Retinal pigment epithelial cell (primary cell): ENCODE measurements around the gene MIPOL1.

ENCODE experiments used
- DNase-seq: peaks from one replicate; pipeline ENCODE4 v3.0.0-alpha.2; 2010; ENCODE audit warnings: low read depth
- H3K4me3 ChIP-seq: 2 replicates; pipeline ENCODE4 v1.5.1; 2011; ENCODE audit warnings: mild to moderate bottlenecking, low read length, control low read depth, moderate library complexity
- CTCF ChIP-seq: conservative IDR thresholded peaks from 2 replicates; pipeline ENCODE4 v1.5.1; 2011; ENCODE audit warnings: low read depth, low read length, control low read depth, inconsistent platforms

MIPOL1 gene

DNA sequence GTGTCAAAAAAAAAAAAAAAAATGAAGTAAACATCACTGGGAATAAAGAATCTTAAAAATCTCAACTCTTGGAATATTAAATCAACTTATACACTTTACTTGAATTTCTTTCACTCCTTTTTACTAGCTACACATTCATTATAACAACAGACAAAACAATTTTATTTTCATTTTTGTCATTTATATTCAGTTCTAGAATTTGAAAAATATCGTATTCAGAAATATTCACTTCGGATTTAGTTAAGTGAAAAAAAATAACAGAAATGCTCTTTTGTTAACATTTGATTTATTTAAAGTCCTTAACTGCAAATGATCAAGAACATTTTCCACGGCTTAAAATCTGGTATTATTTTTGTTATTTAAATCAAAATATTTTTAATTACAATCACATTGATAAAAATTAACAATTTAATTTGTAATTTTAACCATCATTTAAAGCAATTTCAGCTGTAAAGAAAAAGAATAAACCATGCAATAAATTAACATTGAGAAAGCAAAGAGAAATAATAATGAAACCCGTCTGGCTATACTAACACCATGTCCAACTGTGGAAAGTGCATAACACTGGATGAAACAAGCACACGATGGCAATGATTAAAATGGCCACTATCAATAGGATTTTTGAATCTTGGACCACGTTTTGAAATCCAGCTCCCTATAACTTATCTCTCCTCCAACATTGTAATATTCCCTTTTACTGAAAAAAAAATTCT, 392.1 kb downstream of the MIPOL1 start:
- no peak for TF ChIP-seq CTCF
- no peak for DNase-seq
- no peak overlapping the region for H3K4me3 ChIP-seq

DNA sequence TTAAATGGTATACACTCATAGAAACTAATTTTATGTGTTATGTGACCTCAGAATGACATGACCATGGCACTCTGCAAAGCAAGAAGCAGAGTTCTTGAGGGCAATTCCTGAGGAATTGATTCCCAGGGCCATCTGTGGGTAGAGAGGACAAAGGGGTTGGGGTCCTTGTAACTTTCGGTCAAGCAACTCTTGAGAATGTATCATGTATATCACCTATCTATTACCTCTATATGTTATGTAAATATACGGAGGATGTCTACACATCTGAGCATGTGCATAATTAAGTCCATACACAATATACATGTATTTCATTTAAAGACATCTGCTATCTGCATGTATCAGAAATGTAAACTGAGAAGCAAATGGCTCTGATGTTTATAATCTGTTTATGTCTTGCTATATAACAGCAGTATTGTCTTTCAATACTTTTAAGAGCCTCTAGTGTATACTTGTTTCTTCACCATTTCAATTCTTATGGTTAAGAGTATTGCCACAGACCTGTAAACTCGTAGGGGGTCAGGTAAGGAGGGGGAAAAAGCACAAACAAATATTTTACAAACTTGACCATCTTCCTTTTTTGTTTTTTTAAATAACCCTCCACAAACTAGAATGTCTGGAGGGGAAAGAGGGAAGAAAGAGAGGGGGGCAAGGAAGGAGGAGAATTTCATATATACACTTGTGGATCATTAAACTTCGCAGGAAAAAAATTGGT, 392.8 kb downstream of the MIPOL1 start:
- no peak for DNase-seq
- no peak overlapping the region for H3K4me3 ChIP-seq
- no peak for TF ChIP-seq CTCF

DNA sequence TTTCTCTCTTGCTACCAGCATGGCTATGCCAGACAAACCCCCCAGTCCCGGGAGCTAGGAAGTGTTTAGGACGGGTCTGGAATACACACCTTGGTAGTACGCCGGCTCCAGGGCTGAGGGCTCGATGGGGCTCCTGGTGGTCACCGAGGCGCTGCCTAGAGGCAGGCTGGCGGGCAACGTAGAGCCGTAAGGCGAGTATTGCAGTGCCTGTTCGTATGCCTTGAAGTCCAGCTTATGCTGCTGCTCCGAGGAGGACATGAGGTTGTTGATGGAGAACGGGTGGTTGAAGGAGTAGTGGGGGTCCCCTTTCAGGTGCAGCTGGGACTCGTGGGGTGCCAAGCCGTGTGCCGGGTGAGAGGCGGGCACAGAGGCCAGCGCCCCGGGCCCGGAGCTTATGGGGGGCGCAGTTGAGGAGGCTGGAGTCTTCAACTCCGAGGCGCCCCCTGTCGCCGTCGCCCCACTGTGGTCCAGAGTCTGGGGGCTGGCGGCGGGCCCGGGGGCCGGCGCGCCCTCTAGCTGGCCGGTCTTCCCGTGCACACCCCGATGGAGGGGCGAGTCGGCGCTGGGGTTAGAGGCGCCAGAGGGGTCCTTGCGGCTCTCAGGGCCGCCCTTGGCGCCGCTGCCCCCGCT, 393.7 kb downstream of the MIPOL1 start:
- no peak overlapping the region for H3K4me3 ChIP-seq
- TF ChIP-seq CTCF: peak; percentile 25
- no peak for DNase-seq

GRCh38 chr14:37591941-37592481, 394.3 kb downstream of the MIPOL1 start:
- TF ChIP-seq CTCF: no peak
- H3K4me3 ChIP-seq: no peak overlapping the region
- no peak for DNase-seq

- no peak for TF ChIP-seq CTCF
- no peak overlapping the region for H3K4me3 ChIP-seq
- no peak for DNase-seq
Measured at GRCh38 chr14:37592482-37593408, 395.0 kb downstream of the MIPOL1 start.

DNA sequence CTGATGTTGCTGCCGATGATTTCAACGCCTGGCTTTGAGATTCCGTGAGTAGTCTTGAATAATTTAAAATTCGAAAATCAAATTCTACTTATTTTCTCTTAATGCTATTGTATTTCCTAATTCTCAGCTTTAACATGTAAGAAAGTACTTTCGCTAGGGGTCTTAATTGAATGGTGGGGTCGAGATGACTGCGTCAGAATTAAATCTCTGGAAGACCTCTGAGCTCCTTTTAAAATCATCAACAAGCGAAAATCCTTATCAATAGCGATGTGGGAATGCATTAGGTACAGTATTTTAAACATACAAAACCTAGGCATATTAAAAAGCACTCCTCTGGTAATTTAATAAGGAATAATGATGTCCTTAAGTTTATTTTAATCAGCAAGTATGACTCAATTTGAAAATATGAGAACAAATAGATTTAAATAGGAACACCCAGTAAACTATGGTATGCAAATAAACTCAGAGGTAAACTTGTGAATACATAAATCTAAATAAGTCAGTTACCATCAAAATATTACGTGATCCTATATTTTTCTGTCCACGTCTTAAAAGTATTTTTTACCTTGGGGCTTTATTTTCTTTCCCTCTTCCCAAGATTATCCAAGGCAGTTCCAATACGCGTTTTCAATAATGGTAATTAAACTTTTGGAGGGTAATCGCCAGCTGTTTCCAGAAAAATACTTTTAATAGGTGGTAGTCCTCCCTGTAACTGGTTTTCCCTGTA, 395.9 kb downstream of the MIPOL1 start:
- H3K4me3 ChIP-seq: no peak overlapping the region
- no peak for TF ChIP-seq CTCF
- DNase-seq: no peak
